OCI-LY7 (cell line): ENCODE results near the gene EIF3L. TPM values are rescaled to one million over a fixed set of nuclear protein-coding genes. Genes with fewer than 3 reads are reported as not detected.

Source experiments
- BruUV-seq: library from RNA; stranded (reverse); fragments of 400-500 nt; replicated peaks from 2 replicates; lab custom pipeline; 2021; lab: Mats Ljungman, UMichigan
- CTCF ChIA-PET: fragments of 300-600 bp; sonication (Branson Sonifier 250); formaldehyde crosslinking; loops from one replicate; lab custom pipeline; 2022; ENCODE audit warnings: antibody characterized with exemption; ENCODE audit not compliant: unreplicated experiment; lab: Charles Lee
- POLR2A ChIA-PET: fragments of 300-600 bp; sonication (Branson Sonifier 250); formaldehyde crosslinking; loops from one replicate; lab custom pipeline; 2022; ENCODE audit warnings: antibody characterized with exemption; lab: Charles Lee
- DNase-seq: peaks from one replicate; pipeline ENCODE4 v3.0.0-alpha.2; 2015; ENCODE audit warnings: low spot score
- H2AFZ ChIP-seq: fragments of 200-600 bp; sonication (generic), shearing (Covaris generic); 2 replicates; pipeline ENCODE4 v1.6.1; 2014; ENCODE audit warnings: mild to moderate bottlenecking, antibody characterized with exemption, low read length, moderate library complexity
- H3K27ac ChIP-seq: fragments of 200-600 bp; sonication (generic); 2 replicates; pipeline ENCODE4 v1.5.1; 2014; ENCODE audit warnings: mixed run types, low read depth, mild to moderate bottlenecking, moderate library complexity, low read length, inconsistent platforms; ENCODE audit not compliant: poor library complexity, severe bottlenecking
- H3K36me3 ChIP-seq: fragments of 200-600 bp; sonication (generic); 2 replicates; pipeline ENCODE4 v1.6.1; 2014; ENCODE audit warnings: mild to moderate bottlenecking, antibody characterized with exemption, low read length, moderate library complexity, mixed read lengths; ENCODE audit not compliant: insufficient read depth
- H3K4me1 ChIP-seq: fragments of 200-600 bp; sonication (generic); 2 replicates; pipeline ENCODE4 v1.5.1; 2014; ENCODE audit warnings: mild to moderate bottlenecking, low read length; ENCODE audit not compliant: insufficient read depth, poor library complexity, severe bottlenecking
- H3K4me2 ChIP-seq: fragments of 200-600 bp; sonication (generic); 2 replicates; pipeline ENCODE4 v1.6.1; 2014; ENCODE audit warnings: mild to moderate bottlenecking, low read length
- H3K4me3 ChIP-seq: fragments of 200-600 bp; sonication (generic); 2 replicates; pipeline ENCODE4 v1.5.1; 2014; ENCODE audit warnings: mild to moderate bottlenecking, low read depth, low read length; ENCODE audit not compliant: poor library complexity, severe bottlenecking
- H3K79me2 ChIP-seq: fragments of 200-600 bp; sonication (generic); 2 replicates; pipeline ENCODE4 v1.6.1; 2016; ENCODE audit warnings: low read depth, mild to moderate bottlenecking, low read length, moderate library complexity, mixed read lengths; ENCODE audit not compliant: insufficient read depth
- H3K9me2 ChIP-seq: fragments of 200-600 bp; sonication (generic); 2 replicates; pipeline ENCODE4 v1.6.1; 2016; ENCODE audit warnings: mild to moderate bottlenecking, low read length, mixed read lengths; ENCODE audit not compliant: insufficient read depth
- H3K9me3 ChIP-seq: fragments of 200-600 bp; sonication (generic); 2 replicates; pipeline ENCODE4 v1.6.1; 2014; ENCODE audit warnings: mild to moderate bottlenecking, mixed run types, low read length, mixed read lengths
- H4K20me1 ChIP-seq: fragments of 200-600 bp; sonication (generic); 2 replicates; pipeline ENCODE4 v1.6.1; 2014; ENCODE audit warnings: mild to moderate bottlenecking, antibody characterized with exemption, low read length, moderate library complexity, mixed read lengths; ENCODE audit not compliant: insufficient read depth
- CTCF ChIP-seq: fragments of 200-600 bp; sonication (generic); conservative IDR thresholded peaks from 2 replicates; pipeline ENCODE4 v1.5.1; 2014; ENCODE audit warnings: mild to moderate bottlenecking, antibody characterized with exemption, low read length, moderate library complexity, mixed read lengths
- EZH2phosphoT487 ChIP-seq: fragments of 200-600 bp; sonication (generic); IDR thresholded peaks from 2 replicates; pipeline ENCODE4 v1.6.1; 2018; ENCODE audit warnings: low read depth, borderline replicate concordance, mild to moderate bottlenecking, mixed run types, antibody characterized with exemption, low read length, moderate library complexity, mixed read lengths
- intact Hi-C: fragments of 100-400 bp; cut with micrococcal nuclease; formaldehyde crosslinking; loops from one replicate; pipeline ENCODE4 v1.10.0; 2022; ENCODE audit not compliant: unreplicated experiment
- total RNA-seq, 2 experiments: library from RNA; depleted of rRNA in 1 of 2; stranded (reverse); fragments of >200 nt in 1 of 2; shearing (Covaris generic) in 1 of 2; gene quantifications; 2 replicates each; pipeline ENCODE4 v1.2.3, GENCODE V29; 2014 to 2022

The EIF3L gene
- total RNA-seq, 2 experiments from 2014 or later, result 503 to 596 TPM

GRCh38 chr22:37931893-37932389, 82.7 kb downstream of the EIF3L start:
- no peak overlapping the region for H2AFZ ChIP-seq
- H3K79me2 ChIP-seq, result no peaks in the 10 kb centered on the region
- no peak overlapping the region for H3K4me3 ChIP-seq
- peak; percentile 48 for DNase-seq
- peak overlapping the region; percentile 19 for H3K27ac ChIP-seq
- H4K20me1 ChIP-seq, result no peaks in the 10 kb centered on the region
- no peaks in the 10 kb centered on the region for H3K9me2 ChIP-seq
- H3K4me2 ChIP-seq, result peak overlapping the region; percentile 27; the same call in 1 of the 2 replicates
- intact Hi-C loops, result no loop called here
- peaks cover 1% of the 10 kb centered on the region; the same call in 1 of the 2 replicates for H3K36me3 ChIP-seq
- no peaks in the 10 kb centered on the region for H3K9me3 ChIP-seq
- CTCF ChIA-PET, result no interaction called here
- POLR2A ChIA-PET, result no interaction called here
- no TSS peak for BruUV-seq
- H3K4me1 ChIP-seq, result peaks cover 32% of the 10 kb centered on the region
- TF ChIP-seq EZH2phosphoT487 (no peak), CTCF (no peak)

- POLR2A ChIA-PET, result no interaction called here
- H3K27ac ChIP-seq, result no peak overlapping the region
- no peaks in the 10 kb centered on the region for H3K79me2 ChIP-seq
- no peaks in the 10 kb centered on the region for H3K9me2 ChIP-seq
- H3K4me3 ChIP-seq, result no peak overlapping the region
- H2AFZ ChIP-seq, result no peak overlapping the region
- TF ChIP-seq EZH2phosphoT487 (no peak), CTCF (no peak)
- H3K9me3 ChIP-seq, result no peaks in the 10 kb centered on the region
- no peak for DNase-seq
- peaks cover 32% of the 10 kb centered on the region for H3K4me1 ChIP-seq
- peaks cover 4% of the 10 kb centered on the region; the same call in 1 of the 2 replicates for H3K36me3 ChIP-seq
- no TSS peak for BruUV-seq
- H4K20me1 ChIP-seq, result no peaks in the 10 kb centered on the region
- intact Hi-C loops, result no loop called here
- CTCF ChIA-PET, result no interaction called here
- 0 out of 2 replicates have a peak overlapping the region, but pooled peaks have one; percentile 27 for H3K4me2 ChIP-seq
Measured at GRCh38 chr22:37932401-37932800, 83.2 kb downstream of the EIF3L start.

- POLR2A ChIA-PET, result no interaction called here
- no TSS peak for BruUV-seq
- TF ChIP-seq CTCF (no peak), EZH2phosphoT487 (no peak)
Measured at GRCh38 chr22:37932821-37933578, 83.8 kb downstream of the EIF3L start.

More at GRCh38 chr22:37932821-37933578, 83.8 kb downstream of the EIF3L start:
- Histone ChIP-seq H3K4me2 (no peak overlapping the region), H2AFZ (no peak overlapping the region), H3K79me2 (no peaks in the 10 kb centered on the region), H3K4me1 (peaks cover 32% of the 10 kb centered on the region), H4K20me1 (no peaks in the 10 kb centered on the region), H3K9me2 (no peaks in the 10 kb centered on the region), H3K9me3 (no peaks in the 10 kb centered on the region), H3K4me3 (no peak overlapping the region), H3K27ac (no peak overlapping the region), H3K36me3 (peaks cover 4% of the 10 kb centered on the region; the same call in 1 of the 2 replicates)
- CTCF ChIA-PET, result no interaction called here
- intact Hi-C loops, result no loop called here
- no peak for DNase-seq
